H1 (cell line): ENCODE results near the gene RXFP1. TPM values are rescaled to one million over a fixed set of nuclear protein-coding genes. Genes with fewer than 3 reads are reported as not detected.

ENCODE experiments used
- CTCF ChIA-PET: fragments of 300-600 bp; sonication (Branson Sonifier 250); formaldehyde crosslinking; loops from one replicate; lab custom pipeline; 2021; ENCODE audit not compliant: partially characterized antibody; lab: Charles Lee
- POLR2A ChIA-PET: fragments of 300-600 bp; sonication (Branson Sonifier 250); formaldehyde crosslinking; loops from one replicate; lab custom pipeline; 2021; ENCODE audit warnings: inconsistent platforms; ENCODE audit not compliant: partially characterized antibody; lab: Charles Lee
- DNase-seq, 2 experiments: peaks; one replicate each; pipeline versions ENCODE4 v3.0.0 to v3.0.0-alpha.2; 2010 to 2022; ENCODE audit warnings: low spot score in 2 of 2, low read depth in 1 of 2, mixed read lengths in 1 of 2
- FAIRE-seq: peaks from 2 replicates; lab custom pipeline; 2011; peaks lifted over from hg19 to GRCh38; lab: Jason Lieb, UNC
- H2AFZ ChIP-seq: 2 replicates; pipeline ENCODE4 v1.8.1; 2012; ENCODE audit warnings: low read length, inconsistent platforms
- H2AK5ac ChIP-seq: 2 replicates; pipeline ENCODE4 v1.6.1; 2013; ENCODE audit warnings: low read depth, low read length
- H2BK120ac ChIP-seq: replicated peaks from 2 replicates; pipeline ENCODE3; 2013; ENCODE audit warnings: low read depth, low read length, inconsistent platforms
- H2BK12ac ChIP-seq: 2 replicates; pipeline ENCODE4 v1.6.1; 2013; ENCODE audit warnings: low read depth, low read length
- H2BK15ac ChIP-seq: 2 replicates; pipeline ENCODE4 v1.6.1; 2013; ENCODE audit warnings: low read length
- H2BK20ac ChIP-seq: 2 replicates; pipeline ENCODE4 v1.6.1; 2013; ENCODE audit warnings: low read length
- H2BK5ac ChIP-seq: 2 replicates; pipeline ENCODE4 v1.6.1; 2013; ENCODE audit warnings: low read depth, low read length
- H3K14ac ChIP-seq: 2 replicates; pipeline ENCODE4 v1.6.1; 2013; ENCODE audit warnings: inconsistent platforms; ENCODE audit not compliant: insufficient read length
- H3K18ac ChIP-seq: 2 replicates; pipeline ENCODE4 v1.6.1; 2013; ENCODE audit warnings: low read length; ENCODE audit errors: extremely low read depth
- H3K23ac ChIP-seq: 2 replicates; pipeline ENCODE4 v1.6.1; 2013; ENCODE audit warnings: inconsistent platforms; ENCODE audit not compliant: insufficient read length
- H3K23me2 ChIP-seq: 2 replicates; pipeline ENCODE4 v1.6.1; 2013; ENCODE audit warnings: low read depth, low read length
- H3K27ac ChIP-seq: 2 replicates; pipeline ENCODE4 v1.6.1; 2011; ENCODE audit warnings: low read depth, low read length, inconsistent platforms
- H3K27me3 ChIP-seq, 4 experiments: replicated peaks in 1 of 4; 1 replicate in 1 of 4; 2 replicates in 3 of 4; pipeline versions ENCODE4 v1.6.1 to v1.8.1; 2011 to 2013; ENCODE audit warnings: low read length in 3 of 4, mild to moderate bottlenecking in 3 of 4, inconsistent platforms in 2 of 4, mixed read lengths in 2 of 4, moderate library complexity in 1 of 4; ENCODE audit not compliant: control insufficient read depth in 3 of 4, insufficient read depth in 3 of 4; ENCODE audit errors: extremely low read depth in 1 of 4
- H3K36me3 ChIP-seq, 4 experiments: 2 replicates each; pipeline versions ENCODE4 v1.6.1 to v1.8.1; 2011 to 2013; ENCODE audit warnings: mild to moderate bottlenecking in 4 of 4, low read length in 3 of 4, moderate library complexity in 2 of 4, control low read depth in 1 of 4, inconsistent platforms in 1 of 4; ENCODE audit not compliant: insufficient read depth in 4 of 4, control insufficient read depth in 2 of 4
- H3K4ac ChIP-seq: replicated peaks from 2 replicates; pipeline ENCODE3; 2013; ENCODE audit warnings: low read length, low read depth, mixed read lengths, inconsistent platforms; ENCODE audit not compliant: insufficient read length
- H3K4me1 ChIP-seq, 4 experiments: replicated peaks in 1 of 4; 1 replicate in 1 of 4; 2 replicates in 3 of 4; pipeline versions ENCODE4 v1.6.1 to v1.8.1; 2011 to 2013; ENCODE audit warnings: low read length in 3 of 4, inconsistent platforms in 2 of 4, mixed read lengths in 1 of 4; ENCODE audit not compliant: insufficient read depth in 4 of 4, control insufficient read depth in 3 of 4
- H3K4me2 ChIP-seq, 2 experiments: 2 replicates each; pipeline versions ENCODE4 v1.6.1 to v1.8.1; 2011 to 2013; ENCODE audit warnings: low read depth in 2 of 2, low read length in 2 of 2, control low read depth in 1 of 2, inconsistent platforms in 1 of 2, mild to moderate bottlenecking in 1 of 2; ENCODE audit not compliant: insufficient read depth in 1 of 2
- H3K4me3 ChIP-seq, 4 experiments: fragments of 200-600, 300-600 bp in 1 of 4; sonication (generic), shearing (Covaris generic), sonication (Bioruptor Twin) in 1 of 4; 2 replicates each; pipeline versions ENCODE4 v1.5.1 to v1.8.1; 2011 to 2016; ENCODE audit warnings: low read length in 4 of 4, low read depth in 3 of 4, control low read depth in 2 of 4, inconsistent platforms in 2 of 4, mild to moderate bottlenecking in 2 of 4, mixed read lengths in 1 of 4, moderate library complexity in 1 of 4; ENCODE audit not compliant: insufficient read depth in 2 of 4; ENCODE audit errors: extremely low read depth in 1 of 4
- H3K56ac ChIP-seq: replicated peaks from 2 replicates; pipeline ENCODE3; 2013; ENCODE audit warnings: low read depth, mild to moderate bottlenecking, mixed read lengths, low read length, inconsistent platforms; ENCODE audit not compliant: insufficient read length
- H3K79me1 ChIP-seq: 2 replicates; pipeline ENCODE4 v1.6.1; 2013; ENCODE audit warnings: low read depth, low read length, control low read depth
- H3K79me2 ChIP-seq, 2 experiments: 2 replicates each; pipeline versions ENCODE4 v1.6.1 to v1.8.1; 2012 to 2013; ENCODE audit warnings: low read length in 2 of 2, mild to moderate bottlenecking in 2 of 2, inconsistent platforms in 1 of 2; ENCODE audit not compliant: insufficient read depth in 2 of 2, control insufficient read depth in 1 of 2
- H3K9ac ChIP-seq, 4 experiments: replicated peaks in 1 of 4; 1 replicate in 1 of 4; 2 replicates in 3 of 4; pipeline versions ENCODE4 v1.6.1 to v1.8.1; 2011 to 2013; ENCODE audit warnings: low read depth in 3 of 4, low read length in 3 of 4, control low read depth in 2 of 4, mild to moderate bottlenecking in 2 of 4, moderate library complexity in 2 of 4, inconsistent platforms in 1 of 4; ENCODE audit errors: extremely low read depth in 1 of 4
- H3K9me3 ChIP-seq, 2 experiments: 2 replicates each; pipeline versions ENCODE4 v1.6.1 to v1.8.1; 2012 to 2013; ENCODE audit warnings: mild to moderate bottlenecking in 2 of 2, moderate library complexity in 2 of 2, control low read depth in 1 of 2, inconsistent platforms in 1 of 2, low read depth in 1 of 2, low read length in 1 of 2, mixed read lengths in 1 of 2; ENCODE audit not compliant: insufficient read depth in 2 of 2
- H4K20me1 ChIP-seq, 2 experiments: replicated peaks in 1 of 2; 2 replicates each; pipeline versions ENCODE3 to v1.8.1; 2011 to 2013; ENCODE audit warnings: inconsistent platforms in 2 of 2, low read length in 2 of 2, mild to moderate bottlenecking in 1 of 2; ENCODE audit not compliant: insufficient read depth in 2 of 2, control insufficient read depth in 1 of 2
- H4K5ac ChIP-seq: 2 replicates; pipeline ENCODE4 v1.6.1; 2013; ENCODE audit warnings: low read length, low read depth, mixed read lengths, inconsistent platforms; ENCODE audit not compliant: insufficient read length
- H4K8ac ChIP-seq: 2 replicates; pipeline ENCODE4 v1.8.0; 2013; ENCODE audit warnings: mild to moderate bottlenecking, moderate library complexity, low read length, inconsistent platforms; ENCODE audit not compliant: insufficient read depth; ENCODE audit errors: extremely low read depth
- H4K91ac ChIP-seq: replicated peaks from 2 replicates; pipeline ENCODE3; 2013; ENCODE audit warnings: low read length, mixed read lengths, inconsistent platforms; ENCODE audit not compliant: insufficient read length
- GABPA ChIP-seq: IDR thresholded peaks from 2 replicates; pipeline ENCODE4 v1.6.1; 2011; ENCODE audit warnings: mild to moderate bottlenecking, low read length, moderate library complexity, borderline replicate concordance; ENCODE audit not compliant: insufficient read depth
- KDM4A ChIP-seq: IDR thresholded peaks from one replicate; pipeline ENCODE4 v1.7.1; 2012; ENCODE audit warnings: low read depth, mild to moderate bottlenecking, moderate library complexity, low read length, inconsistent platforms; ENCODE audit not compliant: severe bottlenecking
- RBBP5 ChIP-seq: IDR thresholded peaks from 2 replicates; pipeline ENCODE4 v1.7.1; 2012; ENCODE audit warnings: low read depth, mild to moderate bottlenecking, inconsistent platforms, low read length, moderate library complexity, borderline replicate concordance
- SIN3A ChIP-seq, 2 experiments: IDR thresholded peaks in 1 of 2; conservative IDR thresholded peaks in 1 of 2; 2 replicates each; pipeline ENCODE4 v1.6.1; 2011 to 2012; ENCODE audit warnings: low read length in 2 of 2, improper control_type of control experiment in 1 of 2, low read depth in 1 of 2, mild to moderate bottlenecking in 1 of 2
- WGBS, 2 experiments: shearing (Covaris generic) in 1 of 2; methylation state at CpG; one replicate each; pipeline versions ENCODE4 v1.1.6 to v1.1.7; 2013 to 2015; ENCODE audit warnings: low lambda C conversion rate in 2 of 2, mixed read lengths in 2 of 2, inconsistent platforms in 1 of 2, low coverage in 1 of 2, missing lambda C conversion rate in 1 of 2; ENCODE audit not compliant: insufficient replicate concordance in 2 of 2, insufficient coverage in 1 of 2, insufficient read length in 1 of 2; ENCODE audit errors: extremely low coverage in 1 of 2, missing lambda C conversion rate in 1 of 2; 5-methylcytosine and 5-hydroxymethylcytosine counted together
- polyA plus RNA-seq, 7 experiments: library from polyadenylated mRNA; depleted of rRNA in 3 of 7; stranded (reverse) in 5 of 7; unstranded in 2 of 7; fragments of >200 nt in 5 of 7; fragments of 200-250 nt in 2 of 7; gene quantifications; 1 replicate in 5 of 7; 2 replicates in 1 of 7; 4 replicates in 1 of 7; pipeline versions ENCODE4 v1.2.1 to v1.2.3, GENCODE V29; 2011 to 2013; ENCODE audit warnings: missing spikeins in 2 of 7, mixed read lengths in 2 of 7
- total RNA-seq: library from RNA; stranded (reverse); fragmentation: NEBNext Ultra II Directional; extraction: Animal tissue kit (Norgen Biotek cat#: 25700); gene quantifications from 2 replicates; pipeline ENCODE4 v1.2.1, GENCODE V29; 2021

The RXFP1 gene
- total and polyA plus RNA-seq, 2 of the 8 experiments (the other 6 are each of a cell fraction or from before 2014, with no cell fraction given): 0.14 to 0.56 TPM

GRCh38 chr4:158681629-158682028 is 159.9 kb downstream of the RXFP1 start:
- H4K91ac ChIP-seq: no peak overlapping the region
- CTCF ChIA-PET: interaction anchor here (0.6 to 2.3 kb wide), 3 partner anchors 10 to 473 kb away, joined by 3 to 6 read pairs (median 4); no protein-coding TSS in a partner anchor
- POLR2A ChIA-PET: no interaction called here

More at GRCh38 chr4:158681629-158682028, 159.9 kb downstream of the RXFP1 start:
- Histone ChIP-seq H2BK15ac (no peak overlapping the region), H3K9me3 (no peaks in the 10 kb centered on the region), H4K8ac (no peak overlapping the region), H3K27me3 (no peaks in the 10 kb centered on the region), H3K79me2 (no peaks in the 10 kb centered on the region), H3K27ac (no peak overlapping the region), H3K4me1 (0 out of 7 replicates have a peak, but pooled peaks cover 0 to 4% (median 0%) of the 10 kb centered on the region in 4 experiments), H2AFZ (no peak overlapping the region), H3K4ac (no peak overlapping the region), H3K14ac (no peak overlapping the region), H3K79me1 (no peaks in the 10 kb centered on the region), H2BK120ac (no peak overlapping the region), H2AK5ac (no peak overlapping the region), H3K18ac (no peak overlapping the region), H3K9ac (no peak overlapping the region), H3K23me2 (no peaks in the 10 kb centered on the region), H2BK12ac (no peak overlapping the region), H2BK20ac (no peak overlapping the region), H3K56ac (no peak overlapping the region), H4K5ac (no peak overlapping the region), H3K36me3 (no peaks in the 10 kb centered on the region), H3K4me3 (no peak overlapping the region), H3K4me2 (no peak overlapping the region), H2BK5ac (no peak overlapping the region), H3K23ac (no peak overlapping the region), H4K20me1 (peaks cover 0 to 1% of the 10 kb centered on the region in 2 experiments)
- FAIRE-seq: no peak
- no peak for DNase-seq
- TF ChIP-seq GABPA (no peak), KDM4A (no peak), SIN3A (conservative IDR thresholded peaks at IDR 0.05 in 1 of 2, IDR thresholded peaks at IDR 0.05 in 1 of 2; ENCODE audit: low read depth in 1 of 2, low read length in 2 of 2) (no peak), RBBP5 (no peak)
- WGBS, 2 experiments: 83% methylated on average over 1 of the region's 1 CpG; no CpG with 5 or more reads in 1 of the 2 experiments
